Prostate gland (tissue), 2 donors: Measurements from ENCODE around the gene NFASC.

ENCODE experiments used
- POLR2A ChIP-seq: fragments of 450-650 bp; IDR thresholded peaks from one replicate; pipeline ENCODE4 v1.6.1; 2016; ENCODE audit warnings: antibody characterized with exemption, mild to moderate bottlenecking
- POLR2AphosphoS5 ChIP-seq: sonication (generic); formaldehyde crosslinking; IDR thresholded peaks from one replicate; pipeline ENCODE4 v1.6.1; 2017; ENCODE audit warnings: antibody characterized with exemption
- TF ChIP-seq, protein P1 (sequence below), 4 experiments: fragments of 200-600 bp in 2 of 4; fragments of 450-650 bp in 2 of 4; sonication (generic) in 2 of 4; IDR thresholded peaks; 1 replicate in 3 of 4; 2 replicates in 1 of 4; pipeline ENCODE4 v1.5.1; 2016 to 2019; ENCODE audit warnings: antibody characterized with exemption in 4 of 4, mild to moderate bottlenecking in 2 of 4, moderate library complexity in 2 of 4

- TF ChIP-seq, protein P1, sequence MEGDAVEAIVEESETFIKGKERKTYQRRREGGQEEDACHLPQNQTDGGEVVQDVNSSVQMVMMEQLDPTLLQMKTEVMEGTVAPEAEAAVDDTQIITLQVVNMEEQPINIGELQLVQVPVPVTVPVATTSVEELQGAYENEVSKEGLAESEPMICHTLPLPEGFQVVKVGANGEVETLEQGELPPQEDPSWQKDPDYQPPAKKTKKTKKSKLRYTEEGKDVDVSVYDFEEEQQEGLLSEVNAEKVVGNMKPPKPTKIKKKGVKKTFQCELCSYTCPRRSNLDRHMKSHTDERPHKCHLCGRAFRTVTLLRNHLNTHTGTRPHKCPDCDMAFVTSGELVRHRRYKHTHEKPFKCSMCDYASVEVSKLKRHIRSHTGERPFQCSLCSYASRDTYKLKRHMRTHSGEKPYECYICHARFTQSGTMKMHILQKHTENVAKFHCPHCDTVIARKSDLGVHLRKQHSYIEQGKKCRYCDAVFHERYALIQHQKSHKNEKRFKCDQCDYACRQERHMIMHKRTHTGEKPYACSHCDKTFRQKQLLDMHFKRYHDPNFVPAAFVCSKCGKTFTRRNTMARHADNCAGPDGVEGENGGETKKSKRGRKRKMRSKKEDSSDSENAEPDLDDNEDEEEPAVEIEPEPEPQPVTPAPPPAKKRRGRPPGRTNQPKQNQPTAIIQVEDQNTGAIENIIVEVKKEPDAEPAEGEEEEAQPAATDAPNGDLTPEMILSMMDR (IDR thresholded peaks at IDR 0.05) = no peak
- TF ChIP-seq POLR2A = no peak
- no peak for TF ChIP-seq POLR2AphosphoS5
These were observed 101.8 kb downstream of the NFASC start for GRCh38 chr1:204972426-204972825.
